ENCODE data around the gene TRIM6.

Gene TRIM6

GRCh38 chr11:5626196-5626595 lies 29.8 kb downstream of the TRIM6 start:
- Histone ChIP-seq H3K27ac (no peak overlapping the region), H3K27me3 (replicated peaks) (no peaks in the 10 kb centered on the region), H3K4me3 (ENCODE audit: low read depth, low read length) (no peak overlapping the region), H3K36me3 (replicated peaks) (no peaks in the 10 kb centered on the region)
- DNase-seq = no peak
- in situ Hi-C loops (cut with HindIII; ENCODE audit: low pct_ligation_motif_present, low sequenced_read_pairs) = no loop called here
- no peak for TF ChIP-seq CTCF (IDR thresholded peaks at IDR 0.05; ENCODE audit: low read depth, low read length, missing control alignments)

- Histone ChIP-seq H3K27ac (no peak overlapping the region), H3K27me3 (replicated peaks) (no peaks in the 10 kb centered on the region), H3K36me3 (replicated peaks) (no peaks in the 10 kb centered on the region), H3K4me3 (ENCODE audit: low read depth, low read length) (no peak overlapping the region)
- no peak for DNase-seq
- no peak for TF ChIP-seq CTCF (IDR thresholded peaks at IDR 0.05; ENCODE audit: low read depth, low read length, missing control alignments)
- in situ Hi-C loops (cut with HindIII; ENCODE audit: low pct_ligation_motif_present, low sequenced_read_pairs) = no loop called here
These were observed 35.0 kb downstream of the TRIM6 start for GRCh38 chr11:5631417-5631816.

GRCh38 chr11:5631969-5632635 lies 35.7 kb downstream of the TRIM6 start:
- Histone ChIP-seq H3K27me3 (replicated peaks) (no peaks in the 10 kb centered on the region), H3K27ac (no peak overlapping the region), H3K36me3 (replicated peaks) (no peaks in the 10 kb centered on the region), H3K4me3 (ENCODE audit: low read depth, low read length) (no peak overlapping the region)
- TF ChIP-seq CTCF (IDR thresholded peaks at IDR 0.05; ENCODE audit: low read depth, low read length, missing control alignments) = no peak
- in situ Hi-C loops (cut with HindIII; ENCODE audit: low pct_ligation_motif_present, low sequenced_read_pairs) = no loop called here
- no peak for DNase-seq

GRCh38 chr11:5639953-5640352 lies 43.5 kb downstream of the TRIM6 start:
- DNase-seq = no peak
- H3K27ac ChIP-seq = no peak overlapping the region
- no peak for TF ChIP-seq CTCF (IDR thresholded peaks at IDR 0.05; ENCODE audit: low read depth, low read length, missing control alignments)
- no peaks in the 10 kb centered on the region for H3K36me3 ChIP-seq (replicated peaks)
- in situ Hi-C loops (cut with HindIII; ENCODE audit: low pct_ligation_motif_present, low sequenced_read_pairs) = no loop called here
- no peak overlapping the region for H3K4me3 ChIP-seq (ENCODE audit: low read depth, low read length)
- H3K27me3 ChIP-seq (replicated peaks) = no peaks in the 10 kb centered on the region

- DNase-seq = no peak
- Histone ChIP-seq H3K27me3 (replicated peaks) (no peaks in the 10 kb centered on the region), H3K36me3 (replicated peaks) (no peaks in the 10 kb centered on the region), H3K4me3 (ENCODE audit: low read depth, low read length) (no peak overlapping the region), H3K27ac (no peak overlapping the region)
- in situ Hi-C loops (cut with HindIII; ENCODE audit: low pct_ligation_motif_present, low sequenced_read_pairs) = no loop called here
- no peak for TF ChIP-seq CTCF (IDR thresholded peaks at IDR 0.05; ENCODE audit: low read depth, low read length, missing control alignments)
These were observed 47.1 kb downstream of the TRIM6 start for GRCh38 chr11:5643585-5643984.

GRCh38 chr11:5646139-5646538 lies 49.7 kb downstream of the TRIM6 start:
- no peak for DNase-seq
- Histone ChIP-seq H3K27ac (no peak overlapping the region), H3K4me3 (ENCODE audit: low read depth, low read length) (no peak overlapping the region), H3K27me3 (replicated peaks) (no peaks in the 10 kb centered on the region), H3K36me3 (replicated peaks) (no peaks in the 10 kb centered on the region)
- in situ Hi-C loops (cut with HindIII; ENCODE audit: low pct_ligation_motif_present, low sequenced_read_pairs) = no loop called here
- TF ChIP-seq CTCF (IDR thresholded peaks at IDR 0.05; ENCODE audit: low read depth, low read length, missing control alignments) = no peak
